Globus pallidus (tissue), 1 donor: Measurements from ENCODE around the gene MOCS1.

ENCODE experiments used
- DNase-seq: peaks from one replicate; pipeline ENCODE4 v3.0.0-alpha.2; 2015; ENCODE audit warnings: low spot score

The MOCS1 gene

GRCh38 chr6:39948199-39948791 lies 14.0 kb upstream of the MOCS1 start:
- no peak for DNase-seq

GRCh38 chr6:39947611-39948068 lies 13.4 kb upstream of the MOCS1 start:
- no peak for DNase-seq

- DNase-seq, result no peak
These were observed 11.4 kb upstream of the MOCS1 start for GRCh38 chr6:39945626-39946025.

- DNase-seq, result no peak
These were observed 8.8 kb upstream of the MOCS1 start for GRCh38 chr6:39942903-39943580.

- DNase-seq, result no peak
These were observed 7.6 kb upstream of the MOCS1 start for GRCh38 chr6:39941820-39942219.

- DNase-seq, result no peak
These were observed 6.9 kb upstream of the MOCS1 start for GRCh38 chr6:39941138-39941537.

GRCh38 chr6:39938773-39939654 lies 4.8 kb upstream of the MOCS1 start:
- no peak for DNase-seq

- DNase-seq, result no peak
These were observed 3.5 kb upstream of the MOCS1 start for GRCh38 chr6:39937686-39938333.

GRCh38 chr6:39936857-39937256 lies 2.6 kb upstream of the MOCS1 start:
- no peak for DNase-seq

- no peak for DNase-seq
These were observed 979 bp upstream of the MOCS1 start for GRCh38 chr6:39935241-39935640.

- DNase-seq, result no peak
These were observed 562 bp downstream of the MOCS1 start for GRCh38 chr6:39933669-39934130.

- no peak for DNase-seq
These were observed 1.8 kb downstream of the MOCS1 start for GRCh38 chr6:39932386-39932910.

- DNase-seq, result no peak
These were observed 2.7 kb downstream of the MOCS1 start for GRCh38 chr6:39931607-39932006.

GRCh38 chr6:39930540-39930939 lies 3.7 kb downstream of the MOCS1 start:
- DNase-seq, result no peak

- DNase-seq, result no peak
These were observed 4.4 kb downstream of the MOCS1 start for GRCh38 chr6:39929733-39930461.

- DNase-seq, result no peak
These were observed 5.1 kb downstream of the MOCS1 start for GRCh38 chr6:39929039-39929732.

- DNase-seq, result no peak
These were observed 7.1 kb downstream of the MOCS1 start for GRCh38 chr6:39927159-39927558.

- DNase-seq, result no peak
These were observed 7.6 kb downstream of the MOCS1 start for GRCh38 chr6:39926668-39927067.

- DNase-seq, result no peak
These were observed 8.4 kb downstream of the MOCS1 start for GRCh38 chr6:39925931-39926290.

- no peak for DNase-seq
These were observed 8.9 kb downstream of the MOCS1 start for GRCh38 chr6:39925191-39925930.
